H1 (cell line): Measurements from ENCODE around the gene SSNA1. TPM values are rescaled to one million over a fixed set of nuclear protein-coding genes. Genes with fewer than 3 reads are reported as not detected.

Experiments used
- ASH2L ChIP-seq: fragments of 200-600, 300-600 bp; sonication (generic); IDR thresholded peaks from one replicate; pipeline ENCODE4 v1.7.1; 2017; ENCODE audit warnings: low read length
- ATF3 ChIP-seq: IDR thresholded peaks from 2 replicates; pipeline ENCODE4 v1.6.1; 2011; ENCODE audit warnings: low read depth, mild to moderate bottlenecking, low read length; ENCODE audit not compliant: insufficient read depth
- BACH1 ChIP-seq: IDR thresholded peaks from 2 replicates; pipeline ENCODE4 v1.6.1; 2012; ENCODE audit warnings: low read length, improper control_type of control experiment
- BCL11A ChIP-seq, 2 experiments: IDR thresholded peaks; one replicate each; pipeline ENCODE4 v1.6.1; 2011; ENCODE audit warnings: low read depth in 2 of 2, low read length in 2 of 2, mild to moderate bottlenecking in 2 of 2
- CBX5 ChIP-seq: fragments of 300-800, 300-1000 bp; sonication (generic); IDR thresholded peaks from 2 replicates; pipeline ENCODE4 v1.7.1; 2016; ENCODE audit warnings: antibody characterized with exemption, low read length, low read depth
- CHD1 ChIP-seq: IDR thresholded peaks from 2 replicates; pipeline ENCODE4 v1.6.1; 2012; ENCODE audit warnings: low read depth, low read length, improper control_type of control experiment
- CREB1 ChIP-seq: IDR thresholded peaks from 2 replicates; pipeline ENCODE4 v1.6.1; 2012; ENCODE audit warnings: inconsistent platforms
- E2F6 ChIP-seq: IDR thresholded peaks from 2 replicates; pipeline ENCODE4 v1.6.1; 2012; ENCODE audit warnings: inconsistent platforms
- EP300 ChIP-seq, 2 experiments: IDR thresholded peaks; 1 replicate in 1 of 2; 2 replicates in 1 of 2; pipeline ENCODE4 v1.6.1; 2011 to 2012; ENCODE audit warnings: low read depth in 2 of 2, low read length in 2 of 2, mild to moderate bottlenecking in 2 of 2, borderline replicate concordance in 1 of 2, inconsistent platforms in 1 of 2, moderate library complexity in 1 of 2
- EZH2 ChIP-seq: fragments of 200-600 bp; sonication (generic); IDR thresholded peaks from 2 replicates; pipeline ENCODE4 v1.7.1; 2012; ENCODE audit warnings: low read depth, mild to moderate bottlenecking, moderate library complexity, low read length, inconsistent platforms; ENCODE audit not compliant: severe bottlenecking
- FOSL1 ChIP-seq: IDR thresholded peaks from 2 replicates; pipeline ENCODE4 v1.6.1; 2011; ENCODE audit warnings: mild to moderate bottlenecking, low read depth, low read length, moderate library complexity; ENCODE audit not compliant: insufficient read depth
- GABPA ChIP-seq: IDR thresholded peaks from 2 replicates; pipeline ENCODE4 v1.6.1; 2011; ENCODE audit warnings: mild to moderate bottlenecking, low read length, moderate library complexity, borderline replicate concordance; ENCODE audit not compliant: insufficient read depth
- HDAC2 ChIP-seq, 2 experiments: fragments of 300-600 bp in 1 of 2; sonication (generic) in 1 of 2; IDR thresholded peaks; 2 replicates each; pipeline ENCODE4 v1.6.1; 2011 to 2012; ENCODE audit warnings: low read depth in 2 of 2, low read length in 2 of 2, mild to moderate bottlenecking in 2 of 2, moderate library complexity in 2 of 2, borderline replicate concordance in 1 of 2, inconsistent platforms in 1 of 2
- KDM4A ChIP-seq: IDR thresholded peaks from one replicate; pipeline ENCODE4 v1.7.1; 2012; ENCODE audit warnings: low read depth, mild to moderate bottlenecking, moderate library complexity, low read length, inconsistent platforms; ENCODE audit not compliant: severe bottlenecking
- POLR2A ChIP-seq, 2 experiments: IDR thresholded peaks; 1 replicate in 1 of 2; 2 replicates in 1 of 2; pipeline ENCODE4 v1.6.1; 2011; ENCODE audit warnings: low read depth in 2 of 2, low read length in 2 of 2, mild to moderate bottlenecking in 2 of 2; ENCODE audit errors: control extremely low read depth in 1 of 2
- POU5F1 ChIP-seq: IDR thresholded peaks from 2 replicates; pipeline ENCODE4 v1.6.1; 2011; ENCODE audit warnings: low read depth, mild to moderate bottlenecking, low read length, moderate library complexity
- SIRT6 ChIP-seq: IDR thresholded peaks from one replicate; pipeline ENCODE4 v1.7.1; 2012; ENCODE audit warnings: low read length, inconsistent platforms
- TAF1 ChIP-seq: IDR thresholded peaks from 2 replicates; pipeline ENCODE4 v1.6.1; 2011; ENCODE audit warnings: mild to moderate bottlenecking, low read depth, low read length
- TBP ChIP-seq: IDR thresholded peaks from 2 replicates; pipeline ENCODE4 v1.6.1; 2011; ENCODE audit warnings: low read depth, low read length, improper control_type of control experiment
- TEAD4 ChIP-seq: IDR thresholded peaks from 2 replicates; pipeline ENCODE4 v1.6.1; 2012; ENCODE audit warnings: low read depth, low read length, inconsistent platforms, mixed read lengths
- USF2 ChIP-seq: IDR thresholded peaks from 2 replicates; pipeline ENCODE4 v1.6.1; 2011; ENCODE audit warnings: low read length, improper control_type of control experiment
- YY1 ChIP-seq: IDR thresholded peaks from 2 replicates; pipeline ENCODE4 v1.6.1; 2011; ENCODE audit warnings: low read depth, mild to moderate bottlenecking, low read length
- polyA plus RNA-seq, 7 experiments: library from polyadenylated mRNA; depleted of rRNA in 3 of 7; stranded (reverse) in 5 of 7; unstranded in 2 of 7; fragments of >200 nt in 5 of 7; fragments of 200-250 nt in 2 of 7; gene quantifications; 1 replicate in 5 of 7; 2 replicates in 1 of 7; 4 replicates in 1 of 7; pipeline versions ENCODE4 v1.2.1 to v1.2.3, GENCODE V29; 2011 to 2013; ENCODE audit warnings: missing spikeins in 2 of 7, mixed read lengths in 2 of 7
- total RNA-seq: library from RNA; stranded (reverse); fragmentation: NEBNext Ultra II Directional; extraction: Animal tissue kit (Norgen Biotek cat#: 25700); gene quantifications from 2 replicates; pipeline ENCODE4 v1.2.1, GENCODE V29; 2021

Gene SSNA1
- total and polyA plus RNA-seq, 2 of the 8 experiments (the other 6 are each of a cell fraction or from before 2014, with no cell fraction given) = 87.3 to 157 TPM

- TF ChIP-seq TBP (no peak), EZH2 (peak; percentile 55), CREB1 (no peak; the same call in 1 of the 2 replicates), BCL11A (IDR thresholded peaks at IDR 0.05; ENCODE audit: low read depth in 2 of 2, low read length in 2 of 2) (no peak), YY1 (peak; percentile 54; the same call in 1 of the 2 replicates), EP300 (IDR thresholded peaks at IDR 0.05; ENCODE audit: borderline replicate concordance in 1 of 2, low read depth in 2 of 2, low read length in 2 of 2) (no peak), HDAC2 (IDR thresholded peaks at IDR 0.05; ENCODE audit: borderline replicate concordance in 1 of 2, low read depth in 2 of 2, low read length in 2 of 2) (peak in 1 of 2 experiments; percentile 84; a peak in 1 of 4 replicates), ASH2L (peak; percentile 21), E2F6 (no peak), GABPA (peak; percentile 96), FOSL1 (no peak), ATF3 (no peak), CBX5 (no peak), POU5F1 (no peak), TEAD4 (no peak), TAF1 (peak; percentile 55), USF2 (no peak), KDM4A (peak; percentile 71), BACH1 (peak; percentile 73), POLR2A (IDR thresholded peaks at IDR 0.05; ENCODE audit: control extremely low read depth in 1 of 2, low read depth in 2 of 2, low read length in 2 of 2) (peak in 1 of 2 experiments; percentile 53; a peak in 1 of 3 replicates), SIRT6 (no peak), CHD1 (no peak)
These were observed 34.8 kb downstream of the SSNA1 start (continued) for GRCh38 chr9:137223078-137223970.
